OCI-M2 (cell line): ENCODE data around the gene ARHGAP15.

Experiments used
- DNase-seq: peaks from one replicate; lab custom pipeline; 2025; ENCODE audit not compliant: unreplicated experiment; lab: John Stamatoyannopoulos, UW

The ARHGAP15 gene

DNA sequence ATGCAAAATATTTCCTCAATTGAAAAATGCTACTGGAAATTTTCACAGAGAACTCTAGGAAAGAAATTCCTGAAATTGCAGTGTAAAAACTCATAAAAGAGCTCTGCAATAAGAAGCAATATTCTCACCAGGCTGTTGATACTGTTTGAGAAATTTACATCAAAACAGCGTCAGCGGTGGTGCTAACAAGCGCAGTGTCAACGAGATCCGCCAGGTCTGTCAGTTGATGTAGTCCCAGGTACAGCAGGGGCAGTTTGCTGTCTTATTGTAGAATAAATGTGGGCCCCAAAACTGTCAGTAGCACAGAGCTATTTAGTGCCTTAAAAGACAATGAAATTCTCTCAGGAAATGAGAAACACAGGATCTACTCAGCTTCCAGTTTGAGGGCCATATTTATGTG is 611.2 kb downstream of the ARHGAP15 start:
- no peak for DNase-seq

DNA sequence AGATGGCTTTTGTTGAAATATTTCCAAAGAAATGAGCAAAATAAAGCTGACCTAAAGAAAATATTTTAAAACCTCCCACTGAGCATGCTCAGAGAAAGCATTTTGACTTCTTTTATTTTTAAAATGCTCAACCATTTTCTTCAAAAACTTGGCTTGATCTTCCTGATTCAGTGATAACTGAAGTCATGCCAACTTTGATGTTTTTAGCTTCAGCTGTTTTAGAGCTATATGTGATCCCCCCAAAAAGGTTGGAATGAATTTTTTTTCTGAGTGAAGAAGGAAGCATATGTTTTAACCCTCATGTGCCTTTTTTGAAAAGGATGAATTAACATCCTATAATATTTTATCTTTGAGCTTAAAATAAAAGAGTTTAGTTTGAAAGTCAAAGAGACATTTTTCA is 612.0 kb downstream of the ARHGAP15 start:
- no peak for DNase-seq

DNA sequence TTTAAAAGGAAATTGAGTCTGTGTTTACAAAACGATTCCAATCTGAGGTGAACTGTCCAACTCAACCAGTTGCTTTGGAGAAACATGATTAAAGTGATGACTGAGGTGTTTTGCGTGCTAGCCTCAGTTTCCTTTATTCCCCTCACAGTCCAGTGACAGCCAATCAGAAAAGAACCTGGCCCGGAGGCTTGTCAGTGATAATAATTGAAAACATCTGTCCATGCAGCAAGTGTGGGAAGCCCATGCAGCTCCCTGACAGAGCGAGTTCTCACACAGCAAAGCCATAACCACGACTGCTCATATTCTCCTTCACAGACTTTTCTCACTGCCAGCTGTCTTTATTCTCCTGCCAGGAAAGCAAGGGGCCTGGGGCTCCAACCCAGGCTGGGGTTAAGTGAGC is 613.4 kb downstream of the ARHGAP15 start:
- no peak for DNase-seq

DNA sequence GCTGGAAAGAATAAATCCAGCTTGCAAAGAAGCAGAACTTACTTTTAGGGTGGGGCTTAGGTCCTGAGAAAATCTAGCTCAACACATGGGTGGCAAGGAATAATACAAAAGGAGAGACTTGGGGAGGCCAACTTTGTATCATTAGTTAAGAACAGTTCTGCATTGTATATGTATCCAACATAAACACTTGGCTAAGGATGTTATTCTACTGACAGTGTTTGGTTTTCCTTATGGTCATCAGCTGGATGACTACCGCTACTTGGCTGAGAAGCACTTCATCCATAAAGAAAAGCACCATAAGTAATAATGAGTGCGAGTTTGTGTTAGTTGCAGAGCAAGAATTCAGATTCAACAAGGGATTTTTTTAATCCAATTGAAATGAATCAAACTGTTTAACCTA is 614.9 kb downstream of the ARHGAP15 start:
- no peak for DNase-seq

DNA sequence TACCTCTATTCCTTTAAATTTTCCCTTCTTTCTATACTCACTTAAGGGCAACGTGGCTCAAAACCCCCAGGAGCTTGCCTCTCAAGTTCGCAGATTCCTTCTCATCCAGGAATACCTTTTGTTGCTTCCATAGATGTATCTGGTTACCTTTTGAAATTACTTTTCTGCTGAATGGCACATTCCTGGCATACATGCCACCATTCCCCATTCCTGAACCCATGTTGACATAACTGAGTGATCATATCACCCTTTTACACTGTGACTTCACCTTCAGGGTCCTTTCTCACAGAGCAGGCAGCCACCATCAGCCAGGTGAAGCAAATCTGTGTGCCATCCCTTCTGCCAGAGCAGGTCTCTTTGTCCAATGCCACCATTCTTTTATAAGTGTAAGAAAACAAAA is 615.8 kb downstream of the ARHGAP15 start:
- no peak for DNase-seq

DNA sequence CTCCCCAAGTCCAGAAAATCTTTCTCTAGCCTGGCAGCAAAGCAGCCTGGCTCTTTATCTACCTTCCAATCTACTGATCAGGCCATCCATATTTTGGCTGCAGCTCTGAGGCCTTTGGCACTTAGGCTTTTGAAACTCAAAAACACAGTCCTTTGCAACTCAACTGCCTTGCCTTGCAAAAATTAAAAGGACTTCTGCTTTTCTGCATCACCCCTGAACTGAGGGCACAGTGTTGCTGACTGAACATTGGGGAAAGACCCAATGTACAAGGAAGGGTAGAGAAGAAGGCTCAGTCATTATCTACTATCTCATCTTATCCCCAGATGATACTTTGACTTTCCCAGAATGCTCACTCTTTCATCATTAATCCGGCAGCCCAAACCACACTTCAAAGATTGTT is 625.5 kb downstream of the ARHGAP15 start:
- DNase-seq = no peak

DNA sequence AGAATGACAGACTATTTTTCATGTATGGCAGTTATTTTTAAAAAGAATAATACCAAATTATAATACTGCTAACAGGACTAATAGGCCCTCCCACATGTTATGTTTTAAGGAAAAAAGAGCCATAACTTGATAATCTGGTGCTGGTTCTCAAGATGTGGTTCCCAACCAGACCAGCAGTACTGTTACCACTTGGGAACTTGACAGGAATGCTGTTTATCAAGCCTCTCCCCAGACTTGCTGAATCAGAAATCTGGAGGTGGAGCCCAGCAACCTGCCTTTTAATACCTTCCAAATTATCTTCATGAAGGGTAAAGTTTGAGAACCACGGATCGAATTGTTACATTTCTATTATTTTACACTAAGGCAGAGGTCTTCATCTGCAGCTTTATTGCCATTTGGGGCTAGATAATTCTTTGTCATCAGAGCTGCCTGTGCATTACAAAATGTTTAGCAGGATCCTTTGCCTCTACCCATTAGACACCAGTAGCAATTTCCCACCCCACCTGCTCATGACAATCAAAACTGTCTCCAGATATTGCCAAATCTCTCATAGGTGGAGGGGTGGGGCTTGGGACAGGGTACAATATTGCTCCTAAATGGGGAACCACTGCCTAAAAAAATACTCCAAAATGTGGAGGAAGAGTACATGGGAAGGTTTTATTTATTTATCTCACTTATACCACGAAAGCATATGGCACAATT is 629.6 kb downstream of the ARHGAP15 start:
- no peak for DNase-seq

DNA sequence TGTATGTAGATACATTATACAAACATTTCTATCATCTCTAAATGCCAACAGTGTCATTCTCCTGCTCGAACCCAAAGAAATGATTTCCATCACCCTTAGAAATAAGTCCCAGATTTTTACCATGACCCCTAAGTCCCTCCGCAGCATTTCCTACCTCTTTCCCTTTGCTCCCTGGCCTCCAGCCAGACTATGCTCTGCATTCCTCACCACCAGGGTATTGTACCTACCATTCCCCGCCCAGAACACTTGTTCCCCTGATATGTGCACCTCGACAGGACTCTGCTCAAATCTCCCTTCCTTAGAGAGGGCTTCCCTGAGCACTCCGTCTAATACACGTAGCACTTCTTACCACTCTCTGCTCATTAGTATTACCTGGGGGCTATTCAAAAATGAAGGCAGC is 630.2 kb downstream of the ARHGAP15 start:
- DNase-seq = no peak

DNA sequence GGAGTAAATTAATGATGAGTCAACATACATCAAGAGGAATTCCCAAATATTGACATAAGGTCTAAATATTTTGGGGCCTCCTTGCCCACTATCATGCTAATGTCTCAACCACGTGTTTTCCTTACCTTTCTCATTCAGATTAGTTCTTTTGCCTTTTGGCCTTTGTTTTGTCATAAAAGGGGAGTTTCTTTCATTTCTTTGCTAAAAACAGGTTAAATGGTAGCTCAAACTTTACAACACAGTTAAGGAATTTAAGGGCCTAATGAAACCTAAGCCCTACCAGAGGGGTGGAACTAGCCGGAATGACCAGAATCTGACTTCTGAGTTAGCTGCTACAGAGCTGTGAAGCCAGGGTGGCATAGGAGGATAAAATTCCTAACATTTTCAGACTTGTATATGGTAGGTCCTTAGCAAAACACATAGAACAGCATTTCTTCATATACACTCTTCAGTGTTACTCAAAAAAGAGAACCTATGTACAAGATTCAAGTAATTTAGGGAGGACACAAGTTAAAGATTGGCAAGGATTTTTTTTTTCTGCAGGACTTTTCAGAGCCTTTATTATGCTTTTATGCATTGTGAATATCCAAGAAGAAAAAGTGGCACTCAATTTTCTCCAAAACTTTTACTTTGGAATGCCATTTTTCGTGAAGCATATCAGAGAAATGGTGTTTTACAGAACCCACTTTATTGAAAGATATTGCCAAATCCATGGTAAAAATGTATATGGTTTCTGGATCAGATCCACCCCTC is 633.1 kb downstream of the ARHGAP15 start:
- DNase-seq = no peak

DNA sequence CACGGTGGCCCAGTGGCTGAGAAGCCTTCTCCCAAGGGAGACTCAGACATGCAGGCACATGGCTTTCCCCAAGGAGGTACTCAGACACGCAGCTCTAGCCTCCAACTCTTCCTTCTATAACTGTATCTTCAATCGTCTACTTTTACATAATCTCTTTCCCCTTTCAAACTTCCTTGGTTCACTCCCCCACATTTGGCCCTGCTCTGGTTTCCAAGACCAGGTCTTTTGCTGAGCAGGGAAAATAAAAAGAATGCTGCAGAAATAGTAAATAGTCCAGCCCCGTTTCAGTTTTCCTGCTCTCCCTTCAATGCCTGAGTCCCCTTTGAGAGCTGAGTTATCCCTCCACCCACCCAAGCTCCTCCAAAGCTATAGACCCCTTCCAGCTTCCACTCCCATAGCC is 635.0 kb downstream of the ARHGAP15 start:
- DNase-seq = no peak

DNA sequence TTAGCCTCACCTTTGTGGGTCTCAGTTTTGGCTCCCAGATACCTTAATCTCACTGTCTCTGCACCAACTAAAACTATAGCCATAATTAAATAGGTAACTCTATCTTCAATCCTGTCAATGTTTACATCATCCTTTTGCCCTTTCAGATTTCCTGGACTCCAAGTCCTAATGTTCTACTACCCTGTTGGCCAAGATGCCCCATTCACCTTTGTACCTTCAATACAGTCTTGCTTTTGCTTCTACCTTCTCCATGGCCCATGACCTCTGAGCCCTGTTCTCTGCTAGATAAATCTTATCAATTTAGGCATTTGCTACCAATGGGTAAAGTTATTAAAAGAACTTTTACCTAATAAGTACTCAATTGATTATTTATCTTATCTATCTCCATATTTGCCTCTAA is 635.5 kb downstream of the ARHGAP15 start:
- DNase-seq = no peak

DNA sequence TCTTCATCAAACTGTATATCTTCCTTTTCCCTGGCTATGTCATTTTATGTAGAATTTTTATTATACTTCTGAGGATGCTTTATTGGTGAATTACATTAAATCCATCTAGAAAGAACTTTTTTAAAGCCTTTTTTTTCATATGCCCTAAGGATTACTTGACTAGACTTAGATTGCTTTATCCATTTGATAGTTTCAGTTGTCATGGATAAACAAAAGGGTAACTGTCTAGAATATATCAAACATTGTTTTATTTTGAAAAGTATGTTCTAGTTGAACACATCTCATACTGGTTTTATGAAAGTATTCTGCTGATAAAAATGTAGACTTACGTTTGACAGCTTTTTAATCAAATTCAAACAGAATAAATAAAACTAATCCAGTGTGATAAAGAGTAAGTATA is 639.8 kb downstream of the ARHGAP15 start:
- no peak for DNase-seq

DNA sequence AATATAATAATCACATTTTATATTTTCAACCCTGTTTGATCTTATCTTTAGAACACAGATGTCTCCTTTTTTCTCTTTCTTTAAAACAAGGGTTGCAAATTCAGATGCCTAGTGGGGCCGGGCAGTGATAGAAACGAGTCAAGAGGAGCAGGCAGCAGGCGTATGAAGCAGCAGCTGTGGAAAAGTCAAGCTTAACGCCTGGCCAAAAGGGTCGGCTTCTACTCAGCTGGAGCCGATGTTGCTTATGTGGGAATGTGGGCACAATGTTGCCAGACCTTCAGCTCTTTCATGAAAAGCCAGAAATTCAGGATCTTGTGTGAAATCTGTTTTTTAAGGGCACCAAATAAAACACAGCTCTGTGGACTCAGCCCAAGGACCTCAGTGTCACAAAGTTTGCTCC is 642.7 kb downstream of the ARHGAP15 start:
- DNase-seq = no peak

DNA sequence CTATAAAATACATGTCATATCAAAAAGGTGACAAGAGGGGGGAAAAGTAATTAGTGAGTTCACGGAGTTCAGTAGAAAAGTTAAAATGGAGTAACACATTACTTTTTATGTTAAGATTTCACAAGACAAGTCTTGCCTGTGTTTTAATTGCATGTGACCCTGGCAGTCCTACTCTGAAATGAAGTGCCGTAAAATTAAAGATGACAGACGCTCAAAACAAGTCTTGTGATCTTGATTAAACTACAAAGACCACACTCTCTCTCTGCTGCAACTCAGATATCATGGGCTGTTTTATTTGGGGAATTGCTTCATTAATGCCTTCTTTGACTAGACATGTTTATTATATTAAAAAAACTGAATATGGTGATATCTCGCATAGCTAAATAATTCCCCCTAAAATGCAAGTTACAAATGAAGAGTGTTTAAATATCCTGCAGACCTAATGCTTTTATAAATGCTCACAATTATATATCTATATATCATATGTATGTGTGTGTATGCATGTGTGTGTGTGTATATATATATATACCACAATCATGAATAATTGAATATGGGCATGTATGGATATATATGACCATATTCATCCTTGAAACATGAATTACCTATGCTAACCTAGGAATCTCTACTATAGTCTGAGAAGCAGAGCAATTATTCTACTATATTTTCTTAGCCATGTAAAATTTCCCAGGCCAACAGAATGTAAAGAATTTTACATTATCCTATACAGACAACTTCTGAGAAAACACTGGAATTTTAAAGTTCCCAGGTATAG is 647.5 kb downstream of the ARHGAP15 start:
- DNase-seq = no peak

DNA sequence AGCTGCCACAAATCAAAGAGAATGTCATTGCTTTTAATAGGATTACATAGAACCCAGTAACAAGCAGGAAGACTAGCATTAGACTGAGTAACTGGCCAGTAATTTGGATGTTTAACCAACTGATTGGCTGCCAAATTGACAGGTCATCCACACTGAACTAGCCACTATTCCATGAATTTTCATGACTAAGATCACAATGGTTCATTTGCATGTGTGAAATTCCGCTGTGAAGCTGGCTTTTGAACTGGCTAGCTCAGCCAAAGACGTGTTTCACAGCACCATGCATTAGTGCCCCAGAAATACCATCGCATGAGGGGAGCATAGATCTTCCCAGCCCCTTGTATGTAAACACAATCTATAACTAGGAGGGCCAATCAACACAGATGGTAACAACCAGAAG is 649.8 kb downstream of the ARHGAP15 start:
- DNase-seq = no peak

DNA sequence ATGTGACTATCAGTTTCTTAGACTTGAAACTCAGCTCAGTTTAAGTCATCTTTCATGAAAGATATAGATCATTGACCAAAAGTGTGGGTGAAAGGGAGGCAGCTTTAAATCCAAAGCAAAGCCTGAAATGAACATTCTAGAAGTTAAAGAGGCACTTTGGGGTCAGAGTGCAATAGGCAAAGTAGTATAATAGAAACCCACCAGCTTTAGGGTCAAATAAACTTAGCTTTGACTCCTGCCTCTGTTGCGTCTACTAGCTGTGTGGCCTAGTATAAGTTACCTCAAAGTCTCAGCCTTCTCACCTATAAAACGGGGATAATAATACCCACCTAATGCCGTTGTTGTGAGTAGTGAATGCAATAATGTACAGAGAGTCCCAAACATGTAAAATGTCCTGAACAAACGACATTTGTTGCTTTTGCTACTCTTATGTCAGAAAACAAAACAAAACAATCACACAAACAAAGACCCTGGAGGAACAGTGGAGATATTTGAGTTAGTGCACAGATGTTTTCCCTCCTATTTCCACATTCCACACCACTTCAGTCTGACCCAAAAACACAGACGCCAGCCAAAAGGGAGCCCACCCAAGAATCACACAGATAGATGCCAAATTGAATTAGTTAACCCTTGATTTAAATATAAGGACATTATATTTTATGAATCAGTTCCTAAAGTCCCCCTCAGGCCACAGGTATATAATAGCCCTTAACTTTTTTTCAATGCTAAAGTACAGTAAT is 657.0 kb downstream of the ARHGAP15 start:
- DNase-seq = no peak

DNA sequence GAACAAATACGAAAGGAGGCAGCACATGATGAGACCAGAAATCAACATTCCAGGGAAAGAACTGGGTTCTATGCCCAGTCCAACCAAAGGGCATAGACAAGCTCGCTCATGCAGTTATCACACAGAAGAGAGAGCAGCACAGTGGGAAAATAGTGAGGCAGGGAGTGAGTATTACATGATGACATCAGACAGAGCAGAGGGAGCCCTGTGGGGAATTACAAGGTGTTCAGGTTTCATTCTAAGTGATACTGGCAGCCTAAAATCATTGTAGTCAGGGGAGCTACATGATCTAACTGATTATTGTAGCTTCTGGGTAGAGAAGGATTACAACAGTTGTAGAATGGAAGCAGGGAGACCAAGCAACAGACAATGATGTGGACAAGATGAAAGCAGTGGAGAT is 658.5 kb downstream of the ARHGAP15 start:
- DNase-seq = no peak

DNA sequence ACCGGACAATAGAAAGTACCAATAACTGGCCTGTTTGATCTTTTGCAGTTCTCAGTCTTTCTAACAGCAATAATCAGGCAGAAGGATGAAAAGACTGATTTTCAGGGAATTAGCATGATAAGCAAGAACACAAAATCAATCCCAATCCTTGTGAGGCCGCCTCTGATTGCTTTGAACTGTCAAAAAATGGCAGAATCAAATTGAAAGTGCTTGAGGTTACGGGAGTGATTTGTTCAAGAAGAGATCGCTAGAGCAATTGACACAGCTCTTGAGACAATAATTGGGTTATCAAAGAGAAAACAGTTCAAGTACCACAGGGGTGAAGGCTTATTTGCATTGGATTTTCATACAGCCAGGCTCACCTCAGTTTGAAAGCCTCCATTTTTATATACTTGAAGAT is 663.4 kb downstream of the ARHGAP15 start:
- no peak for DNase-seq

DNA sequence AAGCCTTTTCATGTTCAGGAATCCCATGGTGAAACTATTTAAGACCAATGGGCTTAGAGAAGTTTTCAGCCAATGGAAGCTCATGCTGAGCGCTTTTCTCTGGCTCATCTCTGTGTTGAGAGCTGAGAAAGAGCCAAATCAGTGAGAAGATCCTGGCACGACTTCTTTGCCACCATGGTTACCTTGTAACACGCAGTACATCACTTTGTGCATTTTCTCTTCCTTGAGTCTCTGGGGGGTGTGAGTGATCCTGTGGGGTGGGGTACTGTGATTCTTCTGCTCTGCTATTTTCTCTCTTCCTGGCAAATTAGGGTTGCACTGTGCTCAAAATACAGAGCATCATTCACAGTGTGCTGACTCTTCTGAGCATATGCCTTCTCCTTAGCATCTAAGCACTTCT is 664.2 kb downstream of the ARHGAP15 start:
- no peak for DNase-seq

DNA sequence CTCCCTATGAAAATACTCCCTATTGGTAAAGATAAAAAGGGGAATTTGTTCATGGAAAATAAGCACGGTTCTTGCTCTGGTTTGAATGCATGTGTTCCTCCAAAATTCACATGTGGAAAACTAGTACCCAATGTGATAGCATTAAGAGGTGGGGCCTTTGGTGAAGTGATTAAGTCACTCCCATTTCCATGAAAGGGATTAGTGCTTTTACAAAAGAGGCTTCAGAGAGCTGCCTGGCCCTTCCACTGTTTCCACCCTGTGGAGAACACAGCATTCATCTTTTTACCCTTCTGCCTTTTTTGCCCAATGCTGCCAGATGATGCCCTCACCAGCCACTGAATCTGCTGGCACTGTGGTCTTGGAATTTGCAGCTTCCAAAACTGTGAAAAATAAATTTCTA is 666.8 kb downstream of the ARHGAP15 start:
- DNase-seq = no peak

DNA sequence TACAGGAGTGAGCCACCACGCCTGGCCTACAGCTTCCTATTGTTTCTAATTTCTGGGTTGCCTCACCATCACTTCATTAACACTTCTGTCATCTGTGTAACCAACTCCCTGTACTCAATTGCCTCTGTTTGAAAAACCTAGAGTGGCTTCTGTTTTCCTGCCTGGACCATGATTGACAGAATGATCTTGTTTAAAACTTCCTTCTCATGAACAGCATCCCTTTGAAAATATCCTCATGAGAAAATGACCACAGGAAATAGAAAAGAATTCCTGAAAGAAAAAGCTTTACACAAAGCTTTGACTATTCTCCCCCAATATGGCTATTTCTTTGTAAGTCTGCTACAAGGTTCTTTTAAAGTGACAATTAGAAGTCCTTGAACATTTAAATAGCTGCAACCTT is 672.3 kb downstream of the ARHGAP15 start:
- DNase-seq = no peak
